HG03520 (cell line): ENCODE measurements around the gene FGD2.
"Not testable (repeated sequence)": the region's sequence is repeated elsewhere in the genome, so short reads cannot be mapped to it uniquely, and the experiment has no call there.

Source experiments
- ATAC-seq: cut with Tn5 transposase; IDR thresholded peaks from one replicate; pipeline ENCODE4 v1.9.1; 2021; ENCODE audit warnings: mild to moderate bottlenecking, moderate library complexity; ENCODE audit not compliant: unreplicated experiment

The FGD2 gene

GRCh38 chr6:36989264-36989663 is 16.2 kb upstream of the FGD2 start:
- ATAC-seq = no peak

DNA sequence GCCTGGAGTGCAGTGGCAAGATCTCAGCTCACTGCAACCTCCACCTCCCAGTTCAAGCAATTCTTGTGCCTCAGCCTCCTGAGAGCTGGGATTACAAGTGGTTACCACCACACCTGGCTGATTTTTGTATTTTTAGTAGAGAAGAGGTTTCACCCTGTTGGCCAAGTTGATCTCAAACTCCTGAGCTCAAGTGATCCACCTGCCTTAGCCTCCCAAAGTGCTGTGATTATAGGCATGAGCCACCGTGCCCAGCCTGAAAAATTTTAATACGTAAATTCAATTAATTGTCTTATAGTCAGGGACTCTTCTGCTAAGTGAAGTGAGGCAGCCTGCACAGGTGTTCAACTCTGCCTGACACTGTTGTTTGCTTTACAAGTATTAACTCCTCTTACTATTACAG is 15.1 kb upstream of the FGD2 start:
- ATAC-seq = not testable (repeated sequence)

GRCh38 chr6:36997811-36998722 is 7.4 kb upstream of the FGD2 start:
- no peak for ATAC-seq

DNA sequence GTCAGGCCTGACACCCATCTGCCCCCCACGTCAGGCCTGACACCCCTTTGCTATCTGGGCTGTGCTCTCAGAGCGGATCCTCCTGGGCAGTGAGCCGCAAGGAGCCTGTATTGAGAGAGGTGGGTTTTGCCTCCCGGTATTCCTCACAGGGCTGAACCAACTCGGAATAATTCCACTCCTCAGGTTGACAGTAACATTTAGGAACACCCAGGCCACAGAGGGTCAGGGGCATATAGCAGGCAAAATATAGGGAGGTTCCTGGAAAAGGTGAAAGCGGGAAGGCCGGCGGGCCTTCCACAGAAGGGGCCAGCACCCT is 6.8 kb upstream of the FGD2 start:
- ATAC-seq = no peak

GRCh38 chr6:36999061-36999750 is 6.2 kb upstream of the FGD2 start:
- no peak for ATAC-seq

DNA sequence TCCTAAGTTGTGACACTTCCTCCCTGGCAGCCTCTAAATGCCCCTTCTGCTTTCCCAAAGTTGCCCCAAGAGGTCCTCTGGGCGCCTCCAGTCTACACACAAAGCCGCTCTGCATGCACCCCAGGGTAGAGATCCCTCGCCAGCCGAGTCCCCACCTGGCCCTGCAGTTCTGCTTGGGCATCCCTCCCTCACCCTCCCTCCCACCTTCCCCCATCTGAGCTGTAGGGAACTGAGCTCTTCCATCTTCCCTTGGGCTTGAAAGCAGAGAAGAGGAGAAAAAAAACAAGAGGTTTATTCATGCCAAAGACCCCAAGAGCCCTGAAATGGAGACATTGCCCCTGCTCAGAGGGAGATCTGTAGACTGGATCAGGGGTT is 5.7 kb upstream of the FGD2 start:
- ATAC-seq = no peak

DNA sequence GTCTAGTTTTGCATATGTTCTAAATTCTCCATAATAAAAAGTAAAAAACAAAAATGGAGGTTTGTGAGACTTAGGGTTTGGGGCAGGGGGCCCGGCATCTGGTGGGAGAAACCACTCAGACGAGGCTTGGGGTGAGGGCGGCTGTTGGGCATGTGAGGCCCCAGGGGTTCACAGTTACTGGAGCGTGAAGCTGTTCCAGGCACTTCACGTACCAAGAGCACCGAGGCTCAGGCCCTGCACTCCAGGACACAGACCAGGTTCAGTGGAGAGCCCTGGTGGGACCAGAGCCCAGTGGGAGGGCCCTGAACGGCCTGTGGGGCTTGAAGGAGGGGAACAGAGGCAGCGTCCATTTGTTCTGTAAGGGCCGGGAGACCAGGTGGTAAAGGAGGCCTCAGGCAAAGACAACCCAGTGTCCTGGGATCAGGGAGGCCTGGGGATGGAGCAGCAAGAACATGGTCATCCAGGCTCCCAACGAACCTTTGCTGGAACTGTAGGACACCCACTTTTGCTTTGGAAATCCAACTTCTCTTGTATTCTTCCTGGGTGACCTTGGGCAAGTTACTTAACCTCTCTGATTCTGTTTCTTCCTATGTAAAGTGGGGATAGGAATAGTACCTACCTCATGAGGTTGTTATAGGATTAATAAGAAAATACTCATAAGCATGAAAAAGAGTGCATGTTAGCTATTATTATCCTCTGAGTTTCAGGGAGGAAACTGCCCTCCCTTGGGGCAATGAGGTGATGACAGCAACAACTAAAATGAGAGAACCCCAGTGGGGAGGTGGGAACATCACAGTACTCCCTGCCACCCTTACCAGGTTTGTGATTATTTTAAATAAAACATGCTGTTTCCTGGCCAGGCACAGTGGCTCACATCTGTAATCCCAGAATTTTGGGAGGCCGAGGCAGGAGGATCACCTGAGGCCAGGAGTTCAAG is 1.1 kb upstream of the FGD2 start:
- ATAC-seq = no peak

GRCh38 chr6:37005827-37006567 is 542 bp downstream of the FGD2 start:
- no peak for ATAC-seq

DNA sequence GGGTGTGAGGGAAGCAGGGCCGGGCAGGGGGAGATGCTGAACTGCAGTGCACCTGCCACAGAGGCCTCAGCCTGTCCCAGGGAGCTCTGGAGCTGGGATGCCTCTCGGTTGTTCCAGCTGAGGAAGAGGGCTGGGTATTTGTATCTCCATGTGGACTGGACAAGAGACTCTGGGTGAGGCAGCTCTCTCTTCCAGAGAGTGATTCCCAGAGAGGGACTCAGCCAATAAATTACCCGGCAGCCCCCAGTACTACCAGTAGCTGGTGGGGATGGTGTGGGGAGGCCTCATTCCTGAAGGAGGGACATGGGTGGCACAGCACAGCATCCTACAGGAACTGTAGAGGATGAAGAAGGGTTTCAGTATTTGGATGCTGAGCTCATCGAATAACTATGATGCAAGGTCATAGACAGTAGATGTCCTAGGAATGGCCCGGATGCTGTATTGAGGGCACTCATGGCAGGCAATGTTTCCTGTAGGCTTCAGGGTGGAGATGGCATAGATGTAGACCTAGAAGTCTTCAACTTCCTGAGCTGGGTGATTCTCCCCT is 1.4 kb downstream of the FGD2 start:
- ATAC-seq = no peak

- ATAC-seq = no peak
Observed at GRCh38 chr6:37007340-37008043, 2.0 kb downstream of the FGD2 start.

DNA sequence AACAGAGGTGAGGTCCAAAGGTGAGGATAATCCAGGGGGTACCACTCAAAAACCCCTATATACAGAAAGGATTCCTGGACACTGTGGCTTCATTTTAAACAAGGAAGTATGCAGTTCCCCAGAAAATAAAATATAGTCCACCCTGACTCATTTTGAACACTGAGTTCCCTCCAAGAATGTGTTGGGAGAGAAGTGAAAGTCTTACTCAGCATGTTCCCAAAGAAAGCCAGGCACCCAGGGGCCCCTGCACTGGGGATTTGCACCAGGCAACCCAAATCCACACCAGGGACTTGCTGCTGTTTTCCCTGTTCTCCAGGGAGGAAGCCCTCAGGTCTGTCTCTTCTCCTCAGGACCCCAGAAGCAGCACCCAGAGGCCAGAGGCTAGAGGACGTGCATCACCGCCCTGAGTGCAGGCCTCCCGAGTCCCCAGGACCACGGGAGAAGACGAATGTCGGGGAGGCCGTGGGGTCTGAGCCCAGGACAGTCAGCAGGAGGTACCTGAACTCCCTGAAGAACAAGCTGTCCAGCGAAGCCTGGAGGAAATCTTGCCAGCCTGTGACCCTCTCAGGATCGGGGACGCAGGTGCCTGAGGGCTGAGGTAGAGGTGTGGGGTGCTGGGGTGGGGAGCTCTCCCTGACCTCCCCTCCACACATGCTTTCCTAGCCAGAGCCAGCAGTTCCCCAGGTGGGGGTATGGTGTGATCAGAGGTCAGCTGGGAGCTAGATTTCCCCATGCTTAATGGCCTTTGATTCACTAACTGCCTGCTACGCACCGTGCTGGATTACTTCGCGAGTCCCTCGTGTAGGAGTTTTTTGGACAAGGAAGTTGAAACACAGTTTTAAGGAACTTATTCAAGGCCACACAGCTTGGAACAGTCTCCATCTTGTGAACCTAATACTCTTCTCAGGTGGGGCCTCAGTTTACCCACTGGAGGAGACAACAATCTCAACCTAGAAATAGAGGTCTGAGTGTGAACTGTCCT is 3.3 kb downstream of the FGD2 start:
- no peak for ATAC-seq

DNA sequence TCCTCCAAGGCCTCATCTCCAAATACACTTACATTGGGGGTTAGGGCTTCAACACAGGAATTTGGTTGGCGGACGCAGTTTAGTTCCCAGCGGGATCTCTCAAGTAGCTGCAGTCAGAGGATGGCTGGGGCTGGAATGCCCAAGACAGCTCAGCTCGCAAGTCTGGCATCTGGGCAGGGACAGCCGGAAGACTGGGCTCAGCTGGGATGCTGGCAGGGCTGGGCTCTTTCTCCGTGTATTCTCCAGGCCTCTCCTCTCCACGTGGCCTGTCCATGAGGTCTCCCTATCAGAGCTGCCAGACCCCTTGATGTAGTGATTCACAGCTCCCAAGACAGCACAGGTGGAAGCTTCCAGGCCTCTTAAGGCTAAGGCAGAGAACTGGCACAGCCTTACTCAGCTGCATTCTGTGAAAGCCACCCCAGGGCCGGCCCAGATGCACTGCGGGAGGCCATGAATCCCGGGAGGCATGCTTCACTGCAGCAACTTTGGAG is 5.0 kb downstream of the FGD2 start:
- ATAC-seq = no peak

DNA sequence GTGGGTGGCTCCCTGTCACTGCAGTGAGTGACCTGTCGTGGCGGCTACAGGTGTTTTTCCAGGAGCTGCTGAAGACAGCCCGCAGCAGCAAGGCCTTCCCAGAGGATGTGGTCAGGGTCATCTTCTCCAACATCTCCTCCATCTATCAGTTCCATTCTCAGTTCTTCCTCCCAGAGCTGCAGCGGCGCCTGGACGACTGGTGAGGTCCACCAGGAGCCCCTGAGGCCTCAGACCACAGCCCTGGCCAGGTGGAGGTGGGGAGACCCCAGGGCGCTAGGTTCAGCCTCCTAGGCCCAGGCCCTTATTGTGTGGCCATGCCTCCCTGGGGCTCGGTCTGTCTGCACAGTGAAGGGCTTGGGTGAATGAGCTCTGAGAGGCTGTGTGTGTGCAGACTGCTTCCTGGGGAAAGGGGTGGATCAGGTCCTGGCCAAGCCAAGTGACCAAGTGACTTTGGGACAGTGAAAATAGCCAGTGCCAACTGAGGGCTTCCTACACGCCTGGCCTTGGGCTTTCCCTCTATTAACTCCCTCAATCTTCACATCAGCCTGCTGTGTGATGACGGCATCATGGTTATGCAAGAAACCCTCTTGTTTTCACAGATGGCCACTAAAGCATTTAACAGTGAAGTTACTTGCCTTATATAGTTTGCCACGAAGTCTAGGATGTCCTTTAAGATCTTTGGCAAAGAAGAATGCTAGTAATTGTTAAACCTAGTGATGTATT is 6.4 kb downstream of the FGD2 start:
- no peak for ATAC-seq

- no peak for ATAC-seq
Observed at GRCh38 chr6:37013516-37014491, 8.3 kb downstream of the FGD2 start.

DNA sequence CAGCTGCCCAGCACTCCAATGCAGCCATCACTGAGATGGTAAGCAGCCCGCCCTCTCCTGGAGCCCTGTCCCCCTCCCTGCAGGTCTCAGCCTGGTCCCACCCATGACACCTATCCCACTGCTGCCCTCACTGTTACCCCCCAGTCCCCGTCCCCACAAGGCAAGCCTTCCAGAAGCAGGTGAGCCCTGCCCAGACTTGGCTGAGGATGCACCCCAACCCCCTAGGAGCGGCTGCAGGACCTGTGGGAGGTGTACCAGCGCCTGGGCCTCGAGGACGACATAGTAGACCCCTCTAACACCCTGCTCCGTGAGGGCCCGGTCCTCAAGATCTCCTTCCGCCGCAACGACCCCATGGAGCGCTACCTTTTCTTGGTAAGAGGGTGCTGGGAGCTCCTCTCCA is 9.2 kb downstream of the FGD2 start:
- ATAC-seq = no peak

DNA sequence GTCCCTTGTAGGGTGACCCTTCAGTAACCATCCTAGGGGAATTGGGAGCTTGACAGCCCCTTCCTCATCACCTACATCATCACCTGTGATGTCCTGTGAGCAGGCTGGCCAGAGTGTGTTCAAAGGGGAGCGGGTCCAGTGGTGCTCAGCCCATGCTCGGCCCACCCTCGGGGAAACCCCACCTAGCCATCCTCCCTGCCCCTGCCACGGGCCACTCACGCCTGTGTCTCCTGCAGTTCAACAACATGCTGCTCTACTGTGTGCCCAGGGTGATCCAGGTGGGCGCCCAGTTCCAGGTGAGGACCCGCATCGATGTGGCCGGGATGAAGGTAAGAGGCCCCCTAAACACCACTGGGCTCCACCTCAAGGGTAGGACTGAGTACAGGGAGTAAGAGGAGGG is 10.1 kb downstream of the FGD2 start:
- no peak for ATAC-seq

DNA sequence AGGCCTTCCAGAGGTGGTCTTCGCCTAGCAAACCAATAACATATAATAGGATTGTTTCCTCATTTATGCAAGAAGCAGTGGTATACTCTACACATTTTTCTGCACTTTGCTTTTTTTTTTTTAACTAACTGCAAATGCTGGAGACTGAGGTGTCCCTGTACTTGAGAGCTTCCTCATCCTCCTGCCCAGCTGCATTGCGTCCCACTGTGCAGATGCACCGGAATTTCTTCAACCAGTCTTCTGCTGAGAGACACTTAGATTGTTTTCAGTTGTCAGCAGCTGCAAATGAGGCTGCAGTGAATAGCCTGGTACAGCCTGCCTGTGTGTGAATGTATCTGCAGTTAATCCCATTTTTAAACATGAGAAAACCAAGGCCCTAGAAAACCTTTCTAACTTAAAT is 11.5 kb downstream of the FGD2 start:
- no peak for ATAC-seq
